ENCODE measurements around the gene MVB12B.

Gene MVB12B

DNA sequence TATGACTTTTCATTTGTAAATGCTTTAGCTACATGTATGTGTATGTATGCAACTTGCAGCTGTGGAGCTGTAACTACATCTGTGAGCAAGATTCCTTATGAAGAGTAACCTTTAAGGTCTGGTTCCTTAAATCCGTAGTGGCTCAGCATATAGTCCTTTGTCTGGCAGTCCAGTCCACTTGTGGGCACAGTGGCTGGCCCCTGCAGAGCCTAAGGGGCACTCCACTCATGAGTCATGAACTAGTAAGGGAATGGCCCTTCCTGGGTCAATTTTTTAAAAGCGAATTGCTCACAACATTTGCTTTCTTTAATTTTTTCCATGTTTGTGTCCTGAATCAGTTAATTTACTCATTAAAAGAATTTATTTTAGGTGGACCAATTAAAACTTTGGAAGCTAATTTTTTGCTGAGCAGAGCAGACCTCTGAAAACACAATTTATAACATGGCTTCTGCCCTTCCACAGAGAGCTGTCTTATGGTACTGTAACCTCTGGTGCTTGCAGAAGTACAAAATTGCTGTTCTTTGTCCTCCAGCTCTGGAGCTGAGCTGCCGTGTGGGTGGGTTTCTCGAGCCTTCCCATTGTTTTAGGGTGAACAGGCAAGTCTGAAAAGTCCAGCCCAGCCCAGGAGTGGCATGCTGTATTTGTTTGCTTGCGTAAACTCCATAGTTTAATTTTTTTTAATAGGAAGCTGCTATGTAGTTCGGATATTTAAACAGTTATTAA lies 110.1 kb downstream of the MVB12B start:
- no peak for TF ChIP-seq CTCF (IDR thresholded peaks at IDR 0.05; ENCODE audit: control insufficient read depth, extremely low read depth, insufficient read depth)

GRCh38 chr9:126437268-126437666 lies 110.6 kb downstream of the MVB12B start:
- no peak for DNase-seq (ENCODE audit: low read depth)
- no peak overlapping the region for H3K4me3 ChIP-seq (ENCODE audit: low read depth, low read length)
- no peak for TF ChIP-seq CTCF (IDR thresholded peaks at IDR 0.05; ENCODE audit: control insufficient read depth, extremely low read depth, insufficient read depth)

More for the DNA sequence above, 110.1 kb downstream of the MVB12B start:
- DNase-seq (ENCODE audit: low read depth), result no peak
- no peak overlapping the region for H3K4me3 ChIP-seq (ENCODE audit: low read depth, low read length)

GRCh38 chr9:126437701-126438100 lies 111.1 kb downstream of the MVB12B start:
- TF ChIP-seq CTCF (IDR thresholded peaks at IDR 0.05; ENCODE audit: control insufficient read depth, extremely low read depth, insufficient read depth), result no peak
- no peak for DNase-seq (ENCODE audit: low read depth)
- no peak overlapping the region for H3K4me3 ChIP-seq (ENCODE audit: low read depth, low read length)

GRCh38 chr9:126438741-126439401 lies 112.2 kb downstream of the MVB12B start:
- no peak for TF ChIP-seq CTCF (IDR thresholded peaks at IDR 0.05; ENCODE audit: control insufficient read depth, extremely low read depth, insufficient read depth)
- no peak overlapping the region for H3K4me3 ChIP-seq (ENCODE audit: low read depth, low read length)
- DNase-seq (ENCODE audit: low read depth), result no peak

DNA sequence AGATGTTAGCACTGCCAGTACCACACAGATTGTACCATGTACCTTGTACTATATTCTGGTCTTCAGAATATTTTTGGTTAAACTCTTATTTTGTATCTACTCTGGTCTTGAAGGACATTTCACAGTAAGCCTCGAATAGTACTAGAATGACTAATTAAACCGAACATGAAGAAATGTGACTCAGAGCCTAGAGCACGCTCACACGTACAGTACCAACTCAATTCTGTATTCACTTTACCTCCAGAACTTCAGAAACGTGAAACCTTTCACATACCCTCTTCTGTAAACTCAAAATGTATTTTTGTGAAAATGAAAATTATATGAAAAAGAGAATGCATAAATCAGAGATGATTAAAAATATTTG lies 112.8 kb downstream of the MVB12B start:
- no peak for TF ChIP-seq CTCF (IDR thresholded peaks at IDR 0.05; ENCODE audit: control insufficient read depth, extremely low read depth, insufficient read depth)
- H3K4me3 ChIP-seq (ENCODE audit: low read depth, low read length), result no peak overlapping the region
- DNase-seq (ENCODE audit: low read depth), result no peak

DNA sequence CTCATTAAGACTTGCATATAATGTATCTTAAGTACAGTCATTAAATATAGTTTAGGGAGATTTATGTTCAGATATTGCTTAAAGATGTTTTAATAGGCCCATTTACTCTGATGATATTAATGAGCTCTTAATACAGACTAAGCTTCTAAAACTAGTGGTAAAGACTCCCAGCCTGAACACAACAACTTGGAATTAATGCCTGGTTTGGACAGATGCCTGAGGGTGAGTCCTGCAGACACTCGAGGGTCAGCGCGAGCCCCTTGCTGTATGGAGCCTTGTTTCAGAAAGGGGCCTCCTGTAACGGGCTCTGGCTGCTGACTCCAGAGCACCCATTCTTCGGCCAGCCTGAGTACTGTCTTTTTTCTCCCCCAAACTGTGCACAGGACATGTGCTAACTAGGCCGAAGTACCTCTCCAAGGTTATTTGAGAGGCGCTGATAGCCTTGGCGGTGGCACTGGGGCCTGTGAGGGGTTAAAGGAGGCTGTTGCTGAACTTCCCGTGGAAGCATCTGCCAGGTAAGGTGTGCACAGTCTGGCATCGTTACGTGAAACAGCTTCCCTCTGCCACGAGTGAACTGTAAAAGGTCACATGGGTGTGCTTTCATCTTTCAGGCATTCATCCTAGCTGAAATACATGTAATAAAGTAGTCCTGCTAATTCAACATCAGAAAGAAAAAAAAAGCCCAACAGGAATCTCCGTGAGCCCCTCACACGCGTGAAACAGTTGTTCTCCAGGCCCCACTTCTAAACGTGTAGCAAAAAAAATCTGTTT lies 113.4 kb downstream of the MVB12B start:
- TF ChIP-seq CTCF (IDR thresholded peaks at IDR 0.05; ENCODE audit: control insufficient read depth, extremely low read depth, insufficient read depth), result no peak
- DNase-seq (ENCODE audit: low read depth), result no peak
- H3K4me3 ChIP-seq (ENCODE audit: low read depth, low read length), result no peak overlapping the region

All from LNCaP clone FGC (cell line).